ENCODE data around the gene ZNF662.

DNA sequence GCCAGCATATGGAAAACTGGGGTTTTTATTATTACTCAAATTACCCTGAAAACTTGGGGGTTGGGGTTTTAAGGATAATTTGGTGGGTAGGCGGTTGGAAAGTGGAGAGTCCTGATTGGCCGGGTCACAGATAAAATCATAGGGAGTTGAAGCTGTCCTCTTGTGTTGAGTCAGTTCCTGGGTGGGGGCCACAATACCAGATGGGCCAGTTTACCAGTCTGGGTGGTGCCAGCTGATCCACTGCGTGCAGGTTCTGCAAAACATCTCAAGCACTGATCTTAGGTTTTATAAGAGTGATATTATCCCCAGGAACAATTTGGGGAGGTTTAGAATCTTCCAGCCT, 4.9 kb upstream of the ZNF662 start:
- TF ChIP-seq POLR2AphosphoS5 (IDR thresholded peaks at IDR 0.05; ENCODE audit: low read depth) = no peak
- TF ChIP-seq, protein P1, sequence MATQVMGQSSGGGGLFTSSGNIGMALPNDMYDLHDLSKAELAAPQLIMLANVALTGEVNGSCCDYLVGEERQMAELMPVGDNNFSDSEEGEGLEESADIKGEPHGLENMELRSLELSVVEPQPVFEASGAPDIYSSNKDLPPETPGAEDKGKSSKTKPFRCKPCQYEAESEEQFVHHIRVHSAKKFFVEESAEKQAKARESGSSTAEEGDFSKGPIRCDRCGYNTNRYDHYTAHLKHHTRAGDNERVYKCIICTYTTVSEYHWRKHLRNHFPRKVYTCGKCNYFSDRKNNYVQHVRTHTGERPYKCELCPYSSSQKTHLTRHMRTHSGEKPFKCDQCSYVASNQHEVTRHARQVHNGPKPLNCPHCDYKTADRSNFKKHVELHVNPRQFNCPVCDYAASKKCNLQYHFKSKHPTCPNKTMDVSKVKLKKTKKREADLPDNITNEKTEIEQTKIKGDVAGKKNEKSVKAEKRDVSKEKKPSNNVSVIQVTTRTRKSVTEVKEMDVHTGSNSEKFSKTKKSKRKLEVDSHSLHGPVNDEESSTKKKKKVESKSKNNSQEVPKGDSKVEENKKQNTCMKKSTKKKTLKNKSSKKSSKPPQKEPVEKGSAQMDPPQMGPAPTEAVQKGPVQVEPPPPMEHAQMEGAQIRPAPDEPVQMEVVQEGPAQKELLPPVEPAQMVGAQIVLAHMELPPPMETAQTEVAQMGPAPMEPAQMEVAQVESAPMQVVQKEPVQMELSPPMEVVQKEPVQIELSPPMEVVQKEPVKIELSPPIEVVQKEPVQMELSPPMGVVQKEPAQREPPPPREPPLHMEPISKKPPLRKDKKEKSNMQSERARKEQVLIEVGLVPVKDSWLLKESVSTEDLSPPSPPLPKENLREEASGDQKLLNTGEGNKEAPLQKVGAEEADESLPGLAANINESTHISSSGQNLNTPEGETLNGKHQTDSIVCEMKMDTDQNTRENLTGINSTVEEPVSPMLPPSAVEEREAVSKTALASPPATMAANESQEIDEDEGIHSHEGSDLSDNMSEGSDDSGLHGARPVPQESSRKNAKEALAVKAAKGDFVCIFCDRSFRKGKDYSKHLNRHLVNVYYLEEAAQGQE (IDR thresholded peaks at IDR 0.05; ENCODE audit: insufficient replicate concordance, low read depth) = no peak

All from HL-60 (cell line).